Loucy (cell line): ENCODE measurements around the gene GAS7.

Source experiments
- CTCF ChIP-seq: fragments of 200-600 bp; sonication (generic); conservative IDR thresholded peaks from 2 replicates; pipeline ENCODE4 v1.5.1; 2014; ENCODE audit warnings: mild to moderate bottlenecking, antibody characterized with exemption, low read length
- EZH2phosphoT487 ChIP-seq: fragments of 200-600 bp; IDR thresholded peaks from 2 replicates; pipeline ENCODE4 v1.6.1; 2018; ENCODE audit warnings: antibody characterized with exemption, mild to moderate bottlenecking, moderate library complexity, borderline replicate concordance

DNA sequence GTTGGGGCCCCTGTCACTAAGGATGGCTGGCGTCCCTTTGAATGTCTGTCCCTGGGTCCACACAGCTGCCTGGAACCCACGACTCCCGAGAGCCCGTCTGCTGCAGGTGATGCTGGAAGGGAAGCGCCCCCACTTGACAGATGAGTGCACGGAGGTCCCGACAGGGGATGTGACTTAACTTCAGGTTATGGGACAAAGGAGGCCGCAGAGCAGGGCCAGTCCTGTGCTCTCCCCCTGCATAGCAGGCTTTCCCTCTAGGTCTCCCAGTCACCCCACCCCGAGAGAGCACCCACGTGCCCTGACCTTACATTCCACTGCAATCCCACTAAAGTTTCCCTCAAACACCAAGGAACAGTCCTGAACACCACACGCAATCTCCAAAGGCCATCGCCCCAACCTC is 287.3 kb downstream of the GAS7 start:
- TF ChIP-seq CTCF: no peak
- TF ChIP-seq EZH2phosphoT487: no peak
